A549 (cell line): ENCODE results near the gene DDX21. TPM values are rescaled to one million over a fixed set of nuclear protein-coding genes. Genes with fewer than 3 reads are reported as not detected.
"Not testable (repeated sequence)": the region's sequence is repeated elsewhere in the genome, so short reads cannot be mapped to it uniquely, and the experiment has no call there.

Source experiments
- ATAC-seq, 2 experiments: fragments of 200-7000 bp in 1 of 2; fragments of >200 bp in 1 of 2; cut with Nextera tagmentation in 1 of 2; cut with Tn5 transposase in 1 of 2; 3 replicates each; pipeline versions ENCODE4 v1.8.0 to v1.9.1; 2018 to 2020; ENCODE audit warnings: mild to moderate bottlenecking in 1 of 2, moderate library complexity in 1 of 2
- CTCF ChIA-PET: fragments of 300-600 bp; sonication (Branson Sonifier 250); formaldehyde crosslinking; extraction: SDS; loops from one replicate; lab custom pipeline; 2021; ENCODE audit warnings: antibody characterized with exemption, inconsistent platforms; lab: Yijun Ruan, JAX
- POLR2A ChIA-PET: fragments of 350-600 bp; formaldehyde crosslinking; extraction: SDS; loops from one replicate; lab custom pipeline; 2021; ENCODE audit warnings: antibody characterized with exemption, inconsistent platforms; lab: Yijun Ruan, JAX
- DNase-seq, 2 experiments: peaks; one replicate each; pipeline versions ENCODE4 v3.0.0 to v3.0.0-alpha.2; 2011 to 2016; ENCODE audit warnings: low read depth in 1 of 2, low spot score in 1 of 2
- FAIRE-seq: peaks from 2 replicates; lab custom pipeline; 2011; peaks lifted over from hg19 to GRCh38; lab: Jason Lieb, UNC
- H3K27ac ChIP-seq, 2 experiments: fragments of >200 bp; sonication (Bioruptor Twin); formaldehyde crosslinking; 3 replicates each; pipeline ENCODE4 v1.5.1; 2016 to 2017
- H3K4me1 ChIP-seq: fragments of >200 bp; sonication (Bioruptor Twin); formaldehyde crosslinking; 3 replicates; pipeline ENCODE4 v1.6.1; 2016
- H3K4me2 ChIP-seq: fragments of >200 bp; sonication (Bioruptor Twin); formaldehyde crosslinking; 3 replicates; pipeline ENCODE4 v1.6.1; 2016
- H3K4me3 ChIP-seq: fragments of >200 bp; sonication (Bioruptor Twin); formaldehyde crosslinking; 3 replicates; pipeline ENCODE4 v1.5.1; 2016
- H3K9me3 ChIP-seq: fragments of >200 bp; sonication (Bioruptor Twin); formaldehyde crosslinking; 3 replicates; pipeline ENCODE4 v1.6.1; 2016
- CEBPB ChIP-seq, 2 experiments: fragments of >200 bp in 1 of 2; sonication (Bioruptor Twin) in 1 of 2; formaldehyde crosslinking in 1 of 2; IDR thresholded peaks; 2 replicates each; pipeline ENCODE4 v1.6.1; 2012 to 2016
- CHD4 ChIP-seq: fragments of 200-600 bp; sonication (generic); IDR thresholded peaks from 2 replicates; pipeline ENCODE4 v1.6.1; 2016; ENCODE audit warnings: antibody characterized with exemption, mild to moderate bottlenecking, borderline replicate concordance
- EHF ChIP-seq: fragments of 250-450 bp; sonication (Bioruptor Pico); IDR thresholded peaks from 2 replicates; pipeline ENCODE4 v1.5.0; 2020; ENCODE audit warnings: mild to moderate bottlenecking
- FOSL2 ChIP-seq, 2 experiments: fragments of 450-650 bp in 1 of 2; fragments of >200 bp in 1 of 2; sonication (Bioruptor Twin) in 1 of 2; formaldehyde crosslinking; IDR thresholded peaks; 2 replicates each; pipeline versions ENCODE4 v1.5.0 to v1.6.1; 2016 to 2020; ENCODE audit warnings: mild to moderate bottlenecking in 1 of 2, moderate library complexity in 1 of 2
- HES2 ChIP-seq: fragments of >200 bp; sonication (Bioruptor Twin); formaldehyde crosslinking; IDR thresholded peaks from 2 replicates; pipeline ENCODE4 v1.6.1; 2016
- HMGXB4 ChIP-seq: fragments of 250-450 bp; sonication (Bioruptor Pico); IDR thresholded peaks from 2 replicates; pipeline ENCODE4 v1.5.0; 2021; ENCODE audit warnings: mild to moderate bottlenecking, moderate library complexity, borderline replicate concordance
- HOXA7 ChIP-seq: fragments of 250-450 bp; sonication (Bioruptor Pico); IDR thresholded peaks from 2 replicates; pipeline ENCODE4 v1.5.0; 2020; ENCODE audit warnings: mild to moderate bottlenecking, moderate library complexity
- MAX ChIP-seq: IDR thresholded peaks from 2 replicates; pipeline ENCODE4 v1.6.1; 2012
- MAZ ChIP-seq: fragments of 150-350 bp; IDR thresholded peaks from 2 replicates; pipeline ENCODE4 v1.6.1; 2014; ENCODE audit warnings: antibody characterized with exemption, low read depth, low read length, borderline replicate concordance
- MYC ChIP-seq: IDR thresholded peaks from 2 replicates; pipeline ENCODE4 v1.6.1; 2012; ENCODE audit warnings: mild to moderate bottlenecking, inconsistent platforms, low read length, improper control_type of control experiment, borderline replicate concordance
- NPAS2 ChIP-seq: fragments of 250-450 bp; sonication (Bioruptor Pico); IDR thresholded peaks from 2 replicates; pipeline ENCODE4 v1.8.0; 2022; ENCODE audit warnings: mild to moderate bottlenecking, moderate library complexity, borderline replicate concordance
- PHF8 ChIP-seq: fragments of 200-600 bp; sonication (generic); IDR thresholded peaks from 2 replicates; pipeline ENCODE4 v1.6.1; 2016; ENCODE audit warnings: low read depth, mild to moderate bottlenecking, antibody characterized with exemption, moderate library complexity, borderline replicate concordance
- RAD21 ChIP-seq, 2 experiments: fragments of >200 bp in 1 of 2; sonication (Bioruptor Twin) in 1 of 2; formaldehyde crosslinking in 1 of 2; IDR thresholded peaks in 1 of 2; conservative IDR thresholded peaks in 1 of 2; 2 replicates in 1 of 2; 3 replicates in 1 of 2; pipeline ENCODE4 v1.6.1; 2012 to 2018; ENCODE audit warnings: inconsistent platforms in 1 of 2
- RCOR1 ChIP-seq: fragments of 150-350 bp; IDR thresholded peaks from 2 replicates; pipeline ENCODE4 v1.6.1; 2014; ENCODE audit warnings: antibody characterized with exemption, low read length, low read depth
- ZC3H11A ChIP-seq: fragments of 450-650 bp; IDR thresholded peaks from 2 replicates; pipeline ENCODE4 v1.6.1; 2014; ENCODE audit warnings: antibody characterized with exemption, mild to moderate bottlenecking
- ZNF302 ChIP-seq: fragments of 250-450 bp; sonication (Bioruptor Pico); IDR thresholded peaks from 2 replicates; pipeline ENCODE4 v1.9.0; 2021; ENCODE audit warnings: inconsistent platforms, mild to moderate bottlenecking, moderate library complexity
- ZSCAN20 ChIP-seq: fragments of 250-450 bp; sonication (Bioruptor Pico); IDR thresholded peaks from 2 replicates; pipeline ENCODE4 v1.8.0; 2022; ENCODE audit warnings: mild to moderate bottlenecking, moderate library complexity
- WGBS: methylation state at CpG from one replicate; pipeline ENCODE4 v1.1.6; 2017; ENCODE audit errors: missing lambda C conversion rate; 5-methylcytosine and 5-hydroxymethylcytosine counted together
- polyA plus RNA-seq, 4 experiments: library from polyadenylated mRNA; depleted of rRNA in 3 of 4; stranded (reverse); fragments of >200 nt; fragmentation: RNase III in 1 of 4; extraction: RNeasy Plus Mini Kit Qiagen cat#74134 plus additional on column Dnase treatment in 1 of 4; gene quantifications; 2 replicates in 3 of 4; 3 replicates in 1 of 4; pipeline ENCODE4 v1.2.3, GENCODE V29; 2011 to 2017
- TF ChIP-seq, protein P1 (sequence below): fragments of 150-350 bp; IDR thresholded peaks from 2 replicates; pipeline ENCODE4 v1.6.1; 2014; ENCODE audit warnings: low read depth, mild to moderate bottlenecking, low read length

Gene DDX21
- polyA plus RNA-seq, 2 of the 4 experiments (the other 2 are of a cell fraction) = 113 to 218 TPM

- TF ChIP-seq HMGXB4 = no peak
These were observed 54.2 kb downstream of the DDX21 start (continued) for GRCh38 chr10:69010151-69010640.

- H3K9me3 ChIP-seq, H3K4me1 ChIP-seq, H3K4me3 ChIP-seq, H3K4me2 ChIP-seq, FAIRE-seq, H3K27ac ChIP-seq, POLR2A ChIA-PET, ATAC-seq, DNase-seq: not testable (repeated sequence)
- CTCF ChIA-PET = interaction anchor here (1.2 kb wide), 2 partner anchors 29 to 80 kb away, joined by 3 read pairs; no protein-coding TSS in a partner anchor
- WGBS = 90% methylated on average over 2 of the region's 2 CpGs
These were observed 56.8 kb downstream of the DDX21 start for GRCh38 chr10:69012778-69013177.

DNA sequence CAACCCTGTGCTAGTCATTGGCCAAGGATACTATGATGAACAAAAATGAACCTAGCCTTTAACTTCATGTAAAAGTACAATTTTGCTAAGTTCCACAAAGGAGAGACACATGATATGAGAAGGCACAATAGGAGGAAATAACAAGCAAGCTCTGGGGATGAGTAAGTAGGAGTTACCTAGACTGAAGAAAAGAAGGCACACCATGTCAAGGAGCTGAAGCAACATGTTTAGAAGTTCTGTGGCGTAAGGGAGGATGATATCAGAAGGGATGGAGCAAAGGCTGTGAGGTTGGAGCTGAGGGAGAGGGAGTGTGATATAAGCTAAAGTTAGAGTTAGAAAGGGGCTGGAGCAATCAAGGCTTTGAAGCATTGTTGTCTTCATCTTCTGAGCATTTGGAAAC lies 58.2 kb downstream of the DDX21 start:
- FAIRE-seq (no peak), DNase-seq (no peak), ATAC-seq (no peak)
- ChIA-PET POLR2A (no interaction called here), CTCF (interaction anchor here (0.5 to 1.0 kb wide), 3 partner anchors 52 to 472 kb away, joined by 3 read pairs; no protein-coding TSS in a partner anchor)
- WGBS = 90% methylated on average over 1 of the region's 1 CpG
- Histone ChIP-seq H3K9me3 (no peaks in the 10 kb centered on the region), H3K4me3 (no peak overlapping the region), H3K4me1 (no peaks in the 10 kb centered on the region), H3K4me2 (no peak overlapping the region), H3K27ac (no peak overlapping the region)
- TF ChIP-seq ZC3H11A = no peak
- no peak for TF ChIP-seq ZNF302 (CRISPR knock-in tag)
- TF ChIP-seq MAZ = no peak
- no peak for TF ChIP-seq MAX
- TF ChIP-seq NPAS2 (CRISPR knock-in tag) = no peak
- TF ChIP-seq PHF8 = no peak
- TF ChIP-seq CHD4 = no peak

DNA sequence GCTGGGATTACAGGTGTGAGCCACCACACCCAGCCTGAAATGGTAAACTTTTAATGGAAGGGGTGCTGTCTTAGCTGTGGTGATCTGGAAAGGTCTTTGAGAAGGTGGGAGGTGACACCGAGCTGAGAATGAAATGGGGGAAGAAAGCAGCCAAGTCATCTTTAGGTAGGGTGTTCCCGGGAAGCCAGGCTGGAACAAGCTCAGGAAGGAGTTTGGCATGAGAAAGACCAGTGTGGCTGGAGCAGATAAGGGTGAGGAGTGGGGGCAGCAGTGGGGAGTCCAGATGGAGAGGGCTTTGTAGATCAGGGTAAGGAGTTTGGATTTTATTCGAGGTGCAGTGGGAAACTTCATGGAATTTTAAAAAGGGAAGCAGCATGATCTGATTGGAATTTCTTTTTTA lies 62.6 kb downstream of the DDX21 start:
- Histone ChIP-seq H3K4me2 (no peak overlapping the region), H3K4me1 (no peaks in the 10 kb centered on the region), H3K9me3 (no peaks in the 10 kb centered on the region), H3K27ac (no peak overlapping the region), H3K4me3 (no peak overlapping the region)
- FAIRE-seq (no peak), DNase-seq (no peak), ATAC-seq (no peak)
- POLR2A ChIA-PET = no interaction called here
- WGBS = 85% methylated on average over 3 of the region's 3 CpGs
- TF ChIP-seq, protein P1, sequence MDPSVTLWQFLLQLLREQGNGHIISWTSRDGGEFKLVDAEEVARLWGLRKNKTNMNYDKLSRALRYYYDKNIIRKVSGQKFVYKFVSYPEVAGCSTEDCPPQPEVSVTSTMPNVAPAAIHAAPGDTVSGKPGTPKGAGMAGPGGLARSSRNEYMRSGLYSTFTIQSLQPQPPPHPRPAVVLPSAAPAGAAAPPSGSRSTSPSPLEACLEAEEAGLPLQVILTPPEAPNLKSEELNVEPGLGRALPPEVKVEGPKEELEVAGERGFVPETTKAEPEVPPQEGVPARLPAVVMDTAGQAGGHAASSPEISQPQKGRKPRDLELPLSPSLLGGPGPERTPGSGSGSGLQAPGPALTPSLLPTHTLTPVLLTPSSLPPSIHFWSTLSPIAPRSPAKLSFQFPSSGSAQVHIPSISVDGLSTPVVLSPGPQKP = no peak
- TF ChIP-seq RAD21 (conservative IDR thresholded peaks at IDR 0.05 in 1 of 2, IDR thresholded peaks at IDR 0.05 in 1 of 2) (no peak), CEBPB (IDR thresholded peaks at IDR 0.05) (no peak), HOXA7 (CRISPR knock-in tag) (no peak), HMGXB4 (no peak), MAZ (no peak), CHD4 (no peak), HES2 (no peak), FOSL2 (IDR thresholded peaks at IDR 0.05) (no peak), FOSL2 (CRISPR knock-in tag; IDR thresholded peaks at IDR 0.05) (no peak), MYC (no peak), ZNF302 (CRISPR knock-in tag) (no peak), RCOR1 (no peak), EHF (CRISPR knock-in tag) (no peak), ZSCAN20 (no peak), ZC3H11A (no peak)
- CTCF ChIA-PET = interaction anchor here (1.0 to 1.7 kb wide), 5 partner anchors 13 to 90 kb away, joined by 3 to 7 read pairs (median 4); no protein-coding TSS in a partner anchor
